HCT116 (cell line): ENCODE results near the gene PDIA2. TPM values are rescaled to one million over a fixed set of nuclear protein-coding genes. Genes with fewer than 3 reads are reported as not detected.

Experiments
- ATAC-seq: fragments of 200-7000 bp; cut with Tn5 transposase; 2 replicates; pipeline ENCODE4 v1.9.1; 2020; ENCODE audit warnings: mild to moderate bottlenecking, moderate library complexity
- BruUV-seq: library from RNA; stranded (reverse); fragments of 400-500 nt; replicated peaks from 2 replicates; lab custom pipeline; 2021; lab: Mats Ljungman, UMichigan
- CTCF ChIA-PET: fragments of 300-600 bp; sonication (Branson Sonifier 250); formaldehyde crosslinking; loops from one replicate; lab custom pipeline; 2021; ENCODE audit warnings: antibody characterized with exemption; lab: Charles Lee
- POLR2A ChIA-PET: fragments of 300-600, 350-600 bp; sonication (Branson Sonifier 250); formaldehyde crosslinking; loops from one replicate; lab custom pipeline; 2021; ENCODE audit warnings: antibody characterized with exemption; lab: Charles Lee
- RAD21 ChIA-PET, 2 experiments: fragments of 300-600 bp; sonication (Branson Sonifier 250); formaldehyde crosslinking; loops; one replicate each; lab custom pipeline; 2023; ENCODE audit warnings: low total read pairs in 2 of 2; ENCODE audit not compliant: uncharacterized antibody in 2 of 2, unreplicated experiment in 2 of 2, low non-redundant PET in 1 of 2; lab: Charles Lee
- DNase-seq: peaks from one replicate; pipeline ENCODE4 v3.0.0-alpha.2; 2010; ENCODE audit warnings: low read depth, low spot score
- H2AFZ ChIP-seq: fragments of 200-600 bp; shearing (Covaris generic), sonication (generic); 2 replicates; pipeline ENCODE4 v1.6.1; 2017; ENCODE audit warnings: low read depth, mixed run types, mixed read lengths, antibody characterized with exemption, low read length; ENCODE audit not compliant: poor library complexity, severe bottlenecking
- H3K27ac ChIP-seq: 2 replicates; pipeline ENCODE4 v1.5.1; 2012; ENCODE audit warnings: low read depth, low read length
- H3K27me3 ChIP-seq: fragments of 200-600 bp; sonication (generic); 2 replicates; pipeline ENCODE4 v1.6.1; 2016; ENCODE audit warnings: mixed run types, low read length, mixed read lengths; ENCODE audit not compliant: insufficient read depth
- H3K36me3 ChIP-seq, 2 experiments: fragments of 200-500 bp in 1 of 2; fragments of 200-600 bp in 1 of 2; sonication (Bioruptor generic) in 1 of 2; sonication (generic) in 1 of 2; 2 replicates each; pipeline versions ENCODE4 v1.5.1 to v1.6.1; 2014 to 2016; ENCODE audit warnings: low read length in 2 of 2, inconsistent platforms in 1 of 2, mixed read lengths in 1 of 2, mixed run types in 1 of 2; ENCODE audit not compliant: insufficient read depth in 2 of 2, control insufficient read depth in 1 of 2
- H3K4me1 ChIP-seq, 2 experiments: fragments of 200-600 bp in 1 of 2; sonication (generic) in 1 of 2; 2 replicates each; pipeline versions ENCODE4 v1.5.1 to v1.6.1; 2012 to 2017; ENCODE audit warnings: low read length in 2 of 2, inconsistent platforms in 1 of 2, mild to moderate bottlenecking in 1 of 2, mixed read lengths in 1 of 2, mixed run types in 1 of 2, moderate library complexity in 1 of 2; ENCODE audit not compliant: insufficient read depth in 2 of 2, control insufficient read depth in 1 of 2
- H3K4me2 ChIP-seq: fragments of 200-600 bp; sonication (generic); 2 replicates; pipeline ENCODE4 v1.6.1; 2017; ENCODE audit warnings: mixed run types, low read length, mixed read lengths
- H3K4me3 ChIP-seq, 2 experiments: fragments of 200-600 bp in 1 of 2; sonication (generic) in 1 of 2; replicated peaks in 1 of 2; 2 replicates each; pipeline ENCODE4 v1.5.1; 2011 to 2016; ENCODE audit warnings: low read length in 2 of 2, control low read depth in 1 of 2, low read depth in 1 of 2, mild to moderate bottlenecking in 1 of 2, mixed read lengths in 1 of 2, mixed run types in 1 of 2
- H3K79me2 ChIP-seq: fragments of 200-600 bp; sonication (generic); 2 replicates; pipeline ENCODE4 v1.6.1; 2017; ENCODE audit warnings: mild to moderate bottlenecking, mixed run types, low read length, moderate library complexity, mixed read lengths; ENCODE audit not compliant: insufficient read depth
- H3K9ac ChIP-seq: fragments of 200-600 bp; sonication (generic); 2 replicates; pipeline ENCODE4 v1.6.1; 2016; ENCODE audit warnings: low read length, mixed read lengths
- H3K9me2 ChIP-seq: fragments of 200-600 bp; sonication (generic), shearing (Covaris generic); 2 replicates; pipeline ENCODE4 v1.6.1; 2017; ENCODE audit warnings: mixed run types, mild to moderate bottlenecking, moderate library complexity; ENCODE audit not compliant: insufficient read depth
- H3K9me3 ChIP-seq, 2 experiments: fragments of 200-500 bp in 1 of 2; fragments of 200-600 bp in 1 of 2; sonication (Bioruptor generic) in 1 of 2; sonication (generic) in 1 of 2; 2 replicates each; pipeline ENCODE4 v1.6.1; 2014 to 2017; ENCODE audit warnings: low read length in 2 of 2, mixed read lengths in 2 of 2, inconsistent platforms in 1 of 2, low read depth in 1 of 2, mild to moderate bottlenecking in 1 of 2, mixed run types in 1 of 2, moderate library complexity in 1 of 2; ENCODE audit not compliant: control insufficient read depth in 1 of 2, insufficient read depth in 1 of 2
- H4K20me1 ChIP-seq: fragments of 200-600 bp; sonication (generic), shearing (Covaris generic); 2 replicates; pipeline ENCODE4 v1.6.1; 2017; ENCODE audit warnings: mixed run types, mild to moderate bottlenecking, moderate library complexity; ENCODE audit not compliant: insufficient read depth
- CBX3 ChIP-seq: IDR thresholded peaks from 2 replicates; pipeline ENCODE4 v1.6.1; 2012; ENCODE audit warnings: low read depth
- EGR1 ChIP-seq: IDR thresholded peaks from 2 replicates; pipeline ENCODE4 v1.6.1; 2012; ENCODE audit warnings: low read depth
- EZH2 ChIP-seq: fragments of 200-600 bp; sonication (generic); IDR thresholded peaks from 2 replicates; pipeline ENCODE4 v1.6.1; 2017; ENCODE audit warnings: antibody characterized with exemption, mixed run types
- EZH2phosphoT487 ChIP-seq: fragments of 200-600 bp; IDR thresholded peaks from 2 replicates; pipeline ENCODE4 v1.6.1; 2018; ENCODE audit warnings: antibody characterized with exemption, borderline replicate concordance
- FOSL1 ChIP-seq: IDR thresholded peaks from 2 replicates; pipeline ENCODE4 v1.6.1; 2012; ENCODE audit warnings: low read depth
- POLR2A ChIP-seq: IDR thresholded peaks from 2 replicates; pipeline ENCODE4 v1.7.0; 2011; ENCODE audit warnings: borderline replicate concordance; ENCODE audit not compliant: insufficient read depth, insufficient read length; ENCODE audit errors: extremely low read depth
- POLR2AphosphoS5 ChIP-seq: IDR thresholded peaks from 2 replicates; pipeline ENCODE4 v1.6.1; 2011; ENCODE audit warnings: mild to moderate bottlenecking, low read depth, low read length, moderate library complexity
- SP1 ChIP-seq: IDR thresholded peaks from 2 replicates; pipeline ENCODE4 v1.6.1; 2012; ENCODE audit warnings: low read depth
- TCF7L2 ChIP-seq: IDR thresholded peaks from 2 replicates; pipeline ENCODE4 v1.7.0; 2011; ENCODE audit warnings: borderline replicate concordance, inconsistent platforms; ENCODE audit not compliant: insufficient read depth, insufficient read length; ENCODE audit errors: extremely low read depth
- ZBTB33 ChIP-seq: IDR thresholded peaks from 2 replicates; pipeline ENCODE4 v1.6.1; 2011; ENCODE audit warnings: mild to moderate bottlenecking, low read length, moderate library complexity; ENCODE audit not compliant: insufficient replicate concordance; ENCODE audit errors: extremely low read depth
- ZNF274 ChIP-seq: fragments of 200-500 bp; sonication (Bioruptor generic); IDR thresholded peaks from 2 replicates; pipeline ENCODE4 v1.6.1; 2014; ENCODE audit warnings: mild to moderate bottlenecking, low read depth, low read length, inconsistent platforms
- intact Hi-C: fragments of 100-400 bp; cut with micrococcal nuclease; formaldehyde crosslinking; loops from 2 replicates; pipeline ENCODE4 v1.10.0; 2022
- total RNA-seq: library from RNA; stranded (reverse); gene quantifications from one replicate; pipeline ENCODE4 v1.2.1, GENCODE V29; 2021; ENCODE audit not compliant: unreplicated experiment

Gene PDIA2
- total RNA-seq, 1 experiment from 2014 or later: 0.93 TPM

- Histone ChIP-seq H3K4me2 (no peak overlapping the region), H3K4me1 (no peaks in the 10 kb centered on the region), H3K27me3 (no peaks in the 10 kb centered on the region), H3K79me2 (no peaks in the 10 kb centered on the region), H4K20me1 (no peaks in the 10 kb centered on the region), H3K9ac (no peak overlapping the region), H3K36me3 (no peaks in the 10 kb centered on the region), H3K9me3 (no peaks in the 10 kb centered on the region), H3K9me2 (no peaks in the 10 kb centered on the region), H3K27ac (no peak overlapping the region), H2AFZ (no peak overlapping the region), H3K4me3 (no peak overlapping the region)
- ChIA-PET CTCF (no interaction called here), RAD21 (no interaction called here), POLR2A (no interaction called here)
- ATAC-seq: no peak
- no peak for DNase-seq
- no TSS peak for BruUV-seq
- intact Hi-C loops: no loop called here
- TF ChIP-seq EGR1 (no peak), ZBTB33 (no peak), SP1 (no peak), POLR2A (no peak), CBX3 (no peak), POLR2AphosphoS5 (no peak), EZH2phosphoT487 (no peak), TCF7L2 (no peak), ZNF274 (no peak), EZH2 (no peak), FOSL1 (no peak)
Observed at GRCh38 chr16:281660-282255, 1.2 kb upstream of the PDIA2 start.
